ENCODE measurements around the gene EHBP1.

The EHBP1 gene

DNA sequence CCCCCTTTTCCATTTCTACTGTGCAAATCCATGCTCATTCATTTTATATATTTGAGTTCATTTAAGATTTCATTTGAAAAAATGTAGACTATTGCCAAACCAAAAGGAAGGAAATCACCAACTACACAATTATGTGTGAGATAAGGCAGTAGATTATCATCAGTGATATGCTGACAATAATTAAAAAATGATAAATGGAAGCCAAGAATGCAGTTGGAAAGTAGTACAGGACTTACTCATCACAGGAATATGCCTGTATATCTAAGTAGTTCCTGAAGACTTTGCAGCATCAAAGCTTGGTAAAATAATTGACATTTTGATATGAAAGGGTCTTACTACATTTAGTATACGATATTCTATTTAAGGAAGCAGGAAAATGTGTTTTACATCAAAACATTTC, 179.0 kb downstream of the EHBP1 start:
- no peak for DNase-seq (ENCODE audit: low read depth)

DNA sequence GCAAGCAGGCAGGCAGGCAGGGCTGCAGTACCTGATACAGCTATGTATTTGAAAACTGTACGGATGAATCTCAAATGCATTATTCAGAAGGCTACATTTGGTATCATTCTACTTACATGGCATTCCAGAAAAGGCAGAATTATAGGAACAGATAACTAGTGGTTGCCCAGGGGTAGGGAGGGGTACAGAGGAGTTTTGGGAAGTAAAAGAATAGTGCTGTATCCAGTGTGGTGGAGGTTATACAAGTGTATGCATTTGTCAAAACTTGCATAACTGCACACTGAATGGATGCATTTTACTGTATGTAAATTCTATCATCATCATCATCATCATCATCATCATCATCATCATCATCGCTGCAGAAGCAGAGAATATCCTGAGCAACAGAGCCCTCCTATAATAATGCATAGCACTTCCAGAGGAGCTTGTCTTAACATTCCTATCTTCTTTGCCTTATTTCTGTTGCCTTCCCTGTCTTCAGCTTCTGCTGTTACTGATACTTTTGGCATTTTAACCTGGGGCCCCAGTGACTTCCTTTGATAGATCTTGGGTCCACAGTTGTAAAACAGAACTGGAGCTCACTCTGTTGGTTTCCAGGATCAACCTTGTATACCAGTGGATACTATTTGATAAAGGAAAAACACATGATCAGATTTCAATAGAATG, 189.6 kb downstream of the EHBP1 start:
- no peak for DNase-seq (ENCODE audit: low read depth)

- DNase-seq (ENCODE audit: low read depth): no peak
These were observed 190.1 kb downstream of the EHBP1 start for GRCh38 chr2:62895632-62896009.

- no peak for DNase-seq (ENCODE audit: low read depth)
These were observed 191.8 kb downstream of the EHBP1 start for GRCh38 chr2:62897187-62897827.

GRCh38 chr2:62904344-62904743, 198.8 kb downstream of the EHBP1 start:
- no peak for DNase-seq (ENCODE audit: low read depth)

DNA sequence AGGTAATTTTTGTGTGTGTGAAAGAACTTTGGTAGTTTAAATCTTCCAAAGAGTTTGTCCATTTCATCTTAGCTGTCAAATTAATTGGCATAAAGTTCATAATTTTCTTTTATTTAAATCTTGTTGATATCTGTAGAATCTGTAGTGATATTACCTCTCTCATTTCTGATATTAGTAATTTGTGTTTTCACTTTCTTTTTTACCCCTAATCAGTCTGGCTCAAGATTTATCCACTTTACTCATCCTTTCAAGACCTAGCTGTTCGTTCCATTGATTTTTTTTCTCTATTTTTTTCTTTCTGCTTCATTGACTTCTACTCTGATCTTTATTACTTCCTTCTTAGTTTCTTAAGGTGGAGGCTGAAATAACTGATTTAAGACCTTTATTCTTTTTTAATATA, 202.6 kb downstream of the EHBP1 start:
- DNase-seq (ENCODE audit: low read depth): no peak

DNA sequence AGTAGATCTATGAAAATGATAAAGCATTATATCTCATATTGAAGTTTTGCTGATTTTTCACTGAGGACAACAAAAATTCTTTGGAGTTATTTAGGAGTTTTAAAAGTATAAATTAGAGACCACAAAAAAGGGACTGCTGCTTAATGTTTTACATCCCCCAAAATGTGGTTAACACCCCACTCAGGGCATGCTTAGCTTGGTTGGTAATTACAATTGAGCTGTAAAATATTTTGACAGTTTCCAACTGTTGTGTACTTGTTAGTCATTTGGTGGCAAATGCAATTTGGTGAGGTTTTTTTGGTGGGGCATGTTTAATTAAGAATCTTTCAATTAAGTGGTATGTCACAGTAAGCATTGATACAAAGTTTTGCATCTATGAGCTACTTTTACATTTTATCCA, 207.8 kb downstream of the EHBP1 start:
- no peak for DNase-seq (ENCODE audit: low read depth)

GRCh38 chr2:62919041-62919440, 213.5 kb downstream of the EHBP1 start:
- no peak for DNase-seq (ENCODE audit: low read depth)

- no peak for DNase-seq (ENCODE audit: low read depth)
These were observed 214.6 kb downstream of the EHBP1 start for GRCh38 chr2:62920070-62920469.

- DNase-seq (ENCODE audit: low read depth): no peak
These were observed 217.7 kb downstream of the EHBP1 start for GRCh38 chr2:62923242-62923641.

- DNase-seq (ENCODE audit: low read depth): no peak
These were observed 218.4 kb downstream of the EHBP1 start for GRCh38 chr2:62923881-62924280.

DNA sequence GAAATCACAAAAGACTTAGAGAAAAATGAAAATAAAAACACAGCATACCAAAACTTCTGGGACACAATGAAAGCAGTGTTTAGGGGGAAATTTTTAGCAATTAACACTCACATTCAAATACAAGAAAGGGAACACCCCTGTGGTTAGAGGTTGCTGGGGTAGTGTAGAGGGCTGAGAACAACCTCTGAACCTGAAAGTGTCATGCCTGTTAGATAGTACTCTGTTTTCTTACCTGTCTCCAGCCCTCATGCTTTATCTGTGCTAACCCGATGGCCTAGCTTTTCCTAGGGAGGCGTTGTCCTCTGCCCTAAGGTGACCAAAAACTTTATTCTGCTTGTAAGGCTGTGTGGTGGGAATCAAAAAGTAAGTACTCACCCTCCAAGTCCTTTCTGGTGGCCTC, 222.5 kb downstream of the EHBP1 start:
- no peak for DNase-seq (ENCODE audit: low read depth)

GRCh38 chr2:62931536-62931935, 226.0 kb downstream of the EHBP1 start:
- no peak for DNase-seq (ENCODE audit: low read depth)

- DNase-seq (ENCODE audit: low read depth): no peak
These were observed 227.9 kb downstream of the EHBP1 start for GRCh38 chr2:62933398-62933917.

- no peak for DNase-seq (ENCODE audit: low read depth)
These were observed 229.0 kb downstream of the EHBP1 start for GRCh38 chr2:62934517-62934916.

DNA sequence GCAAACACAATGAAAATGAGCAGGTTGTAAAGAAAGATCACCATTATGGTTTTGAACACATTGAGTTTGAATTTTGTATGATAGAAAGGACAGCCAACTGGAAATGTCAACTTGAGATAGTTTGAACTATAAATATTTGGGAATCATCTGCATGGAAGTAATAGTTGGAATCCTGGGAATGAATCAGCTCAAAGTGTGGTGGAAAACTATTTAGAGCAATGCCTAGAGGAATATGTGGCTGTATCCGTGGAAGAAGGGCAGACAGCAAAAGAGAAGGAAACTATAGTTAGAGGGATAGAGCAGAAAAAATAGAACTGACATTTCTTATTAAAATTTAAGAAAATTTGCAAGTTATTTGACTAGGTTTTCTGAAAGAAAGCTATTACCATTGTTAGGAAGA, 232.6 kb downstream of the EHBP1 start:
- no peak for DNase-seq (ENCODE audit: low read depth)

DNA sequence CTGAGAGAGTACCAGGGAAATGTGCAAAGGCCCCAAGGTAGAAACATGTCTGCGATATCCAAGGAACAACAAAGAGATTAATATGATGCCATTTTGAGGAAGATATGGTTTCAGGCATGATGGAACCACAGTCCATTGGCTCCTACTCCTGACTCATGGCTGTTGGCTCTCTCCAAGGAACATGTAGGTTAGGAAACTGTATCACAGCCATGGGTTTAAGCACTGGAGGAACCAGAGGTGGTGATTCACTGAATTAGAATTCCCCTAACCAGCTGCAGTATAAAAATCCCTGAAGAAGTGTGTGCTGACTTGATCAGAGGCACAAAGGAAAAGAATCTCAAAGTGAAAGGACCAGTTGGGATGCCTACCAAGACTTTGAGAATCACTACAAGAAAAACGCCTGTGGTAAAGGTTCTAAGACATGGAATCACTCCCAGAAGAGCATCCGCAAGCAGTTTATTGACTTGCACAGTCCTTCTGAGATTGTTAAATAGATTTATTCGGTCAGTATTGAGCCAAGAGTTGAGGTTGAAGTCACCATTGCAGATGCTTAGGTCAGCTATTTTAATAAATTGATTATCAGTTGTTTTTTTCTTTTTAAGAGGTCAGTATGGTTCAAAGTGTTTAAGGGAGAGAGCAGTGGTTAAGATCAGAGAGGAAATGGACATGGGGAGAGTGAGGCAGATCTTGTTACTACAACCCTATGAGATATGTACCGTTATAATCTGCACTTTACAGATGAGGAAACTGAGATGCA, 234.4 kb downstream of the EHBP1 start:
- no peak for DNase-seq (ENCODE audit: low read depth)

- DNase-seq (ENCODE audit: low read depth): no peak
These were observed 235.2 kb downstream of the EHBP1 start for GRCh38 chr2:62940697-62941096.

DNA sequence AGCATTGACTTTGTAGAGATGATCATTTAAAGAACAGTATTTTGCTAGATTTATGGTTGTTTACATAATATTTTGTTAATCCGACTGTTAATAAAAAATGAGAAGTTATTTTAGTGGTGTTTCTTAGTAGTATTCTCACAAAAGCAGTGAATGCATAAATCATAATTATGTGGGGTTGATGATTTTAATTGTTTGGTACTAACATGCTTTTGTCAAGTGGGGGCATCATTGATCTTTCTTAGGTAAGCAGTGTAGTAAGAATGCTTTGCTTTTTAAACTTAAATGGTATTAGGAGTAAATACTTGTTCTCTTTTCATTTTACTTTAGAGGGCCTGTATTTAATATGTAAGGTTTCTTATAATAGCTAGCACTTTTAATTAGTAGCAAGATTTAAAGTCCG, 235.9 kb downstream of the EHBP1 start:
- no peak for DNase-seq (ENCODE audit: low read depth)

DNA sequence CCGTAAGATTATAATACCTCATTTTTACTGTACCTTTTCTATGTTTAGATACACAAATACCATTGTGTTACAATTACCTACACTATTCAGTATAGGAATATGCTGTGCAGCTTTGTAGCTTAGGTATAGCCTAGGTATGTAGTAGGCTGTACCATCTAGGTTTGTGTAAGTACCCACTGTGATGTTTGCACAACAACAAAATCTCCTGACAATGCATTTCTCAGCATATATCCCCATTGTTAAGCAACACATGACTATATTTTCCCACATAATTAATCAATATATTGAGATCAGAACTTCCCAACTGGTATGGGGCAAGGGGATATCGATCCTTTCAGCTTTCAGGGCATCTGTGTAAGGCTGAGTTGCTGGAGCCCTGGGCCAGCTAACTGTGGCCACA, 238.8 kb downstream of the EHBP1 start:
- DNase-seq (ENCODE audit: low read depth): no peak

GRCh38 chr2:62947403-62947802, 241.9 kb downstream of the EHBP1 start:
- DNase-seq (ENCODE audit: low read depth): no peak

- DNase-seq (ENCODE audit: low read depth): no peak
These were observed 251.1 kb downstream of the EHBP1 start for GRCh38 chr2:62956651-62957050.

GRCh38 chr2:62958206-62958605, 252.7 kb downstream of the EHBP1 start:
- no peak for DNase-seq (ENCODE audit: low read depth)

Measured in stimulated activated CD8-positive, alpha-beta memory T cell treated with anti-CD3 and anti-CD28 coated beads, Interleukin-15, amount 100 ng/mL, for 24 hours (primary cell).